MG63 (cell line): Measurements from ENCODE around the gene NDRG3. TPM values are rescaled to one million over a fixed set of nuclear protein-coding genes. Genes with fewer than 3 reads are reported as not detected.
A peak's percentile ranks its signal among the peaks of the same experiment; 100 is the strongest.
"Not testable (repeated sequence)": the region's sequence is repeated elsewhere in the genome, so short reads cannot be mapped to it uniquely, and the experiment has no call there.

Experiments
- DNase-seq: peaks from one replicate; pipeline ENCODE4 v3.0.0-alpha.2; 2020
- H3K27me3 ChIP-seq: fragments of 250-450 bp; sonication (Bioruptor Pico); 2 replicates; pipeline ENCODE4 v1.5.1; 2020; ENCODE audit warnings: mild to moderate bottlenecking, moderate library complexity
- H3K36me3 ChIP-seq: fragments of 250-450 bp; sonication (Bioruptor Pico); 2 replicates; pipeline ENCODE4 v1.5.1; 2020; ENCODE audit warnings: mild to moderate bottlenecking, moderate library complexity
- H3K4me3 ChIP-seq: fragments of 250-450 bp; sonication (Bioruptor Pico); 2 replicates; pipeline ENCODE4 v1.5.1; 2020; ENCODE audit warnings: mild to moderate bottlenecking, moderate library complexity
- H3K9me3 ChIP-seq: fragments of 250-450 bp; sonication (Bioruptor Pico); 2 replicates; pipeline ENCODE4 v1.5.1; 2020; ENCODE audit warnings: mild to moderate bottlenecking, moderate library complexity
- total RNA-seq: library from RNA; depleted of rRNA; stranded (reverse); fragments of >200 nt; shearing (Covaris generic); gene quantifications from 2 replicates; pipeline ENCODE4 v1.2.3, GENCODE V29; 2014; ENCODE audit warnings: low replicate concordance

The NDRG3 gene
- total RNA-seq, 1 experiment from 2014 or later = 59.5 TPM

GRCh38 chr20:36677422-36677771 is 68.5 kb downstream of the NDRG3 start:
- Histone ChIP-seq H3K36me3 (peaks cover 21% of the 10 kb centered on the region), H3K27me3 (no peaks in the 10 kb centered on the region), H3K9me3 (no peaks in the 10 kb centered on the region), H3K4me3 (no peak overlapping the region)
- no peak for DNase-seq

GRCh38 chr20:36676701-36677421 is 69.0 kb downstream of the NDRG3 start:
- Histone ChIP-seq H3K27me3 (no peaks in the 10 kb centered on the region), H3K36me3 (peaks cover 18% of the 10 kb centered on the region), H3K9me3 (no peaks in the 10 kb centered on the region), H3K4me3 (no peak overlapping the region)
- peak; percentile 2 for DNase-seq

GRCh38 chr20:36675545-36675944 is 70.3 kb downstream of the NDRG3 start:
- H3K4me3 ChIP-seq, H3K9me3 ChIP-seq, DNase-seq, H3K27me3 ChIP-seq: not testable (repeated sequence)
- H3K36me3 ChIP-seq = peaks cover 17% of the 10 kb centered on the region

- H3K9me3 ChIP-seq = no peaks in the 10 kb centered on the region
- H3K4me3 ChIP-seq = no peak overlapping the region
- H3K27me3 ChIP-seq = no peaks in the 10 kb centered on the region
- no peak for DNase-seq
- peaks cover 3% of the 10 kb centered on the region; the same call in 1 of the 2 replicates for H3K36me3 ChIP-seq
These were observed 72.9 kb downstream of the NDRG3 start for GRCh38 chr20:36672991-36673390.

- Histone ChIP-seq H3K9me3 (no peaks in the 10 kb centered on the region), H3K4me3 (no peak overlapping the region), H3K27me3 (no peaks in the 10 kb centered on the region), H3K36me3 (peaks cover under 1% of the 10 kb centered on the region; the same call in 1 of the 2 replicates)
- no peak for DNase-seq
These were observed 75.1 kb downstream of the NDRG3 start for GRCh38 chr20:36670665-36671357.

GRCh38 chr20:36666181-36666740 is 79.6 kb downstream of the NDRG3 start:
- Histone ChIP-seq H3K27me3 (no peaks in the 10 kb centered on the region), H3K9me3 (no peaks in the 10 kb centered on the region), H3K4me3 (no peak overlapping the region), H3K36me3 (peaks cover 14% of the 10 kb centered on the region)
- DNase-seq = no peak

GRCh38 chr20:36663031-36663430 is 82.9 kb downstream of the NDRG3 start:
- no peak for DNase-seq
- Histone ChIP-seq H3K27me3 (no peaks in the 10 kb centered on the region), H3K36me3 (peaks cover 17% of the 10 kb centered on the region), H3K9me3 (no peaks in the 10 kb centered on the region), H3K4me3 (no peak overlapping the region)

GRCh38 chr20:36658300-36658699 is 87.6 kb downstream of the NDRG3 start:
- Histone ChIP-seq H3K9me3 (no peaks in the 10 kb centered on the region), H3K36me3 (peaks cover 4% of the 10 kb centered on the region; the same call in 1 of the 2 replicates), H3K27me3 (no peaks in the 10 kb centered on the region), H3K4me3 (no peak overlapping the region)
- DNase-seq = no peak

- Histone ChIP-seq H3K4me3 (no peak overlapping the region), H3K9me3 (no peaks in the 10 kb centered on the region), H3K36me3 (peaks cover 8% of the 10 kb centered on the region; the same call in 1 of the 2 replicates), H3K27me3 (no peaks in the 10 kb centered on the region)
- DNase-seq = no peak
These were observed 89.2 kb downstream of the NDRG3 start for GRCh38 chr20:36656733-36657132.

- no peaks in the 10 kb centered on the region for H3K27me3 ChIP-seq
- H3K9me3 ChIP-seq = no peaks in the 10 kb centered on the region
- no peak for DNase-seq
- no peak overlapping the region for H3K4me3 ChIP-seq
- H3K36me3 ChIP-seq = peaks cover 4% of the 10 kb centered on the region; the same call in 1 of the 2 replicates
These were observed 90.9 kb downstream of the NDRG3 start for GRCh38 chr20:36655004-36655403.

GRCh38 chr20:36654506-36654905 is 91.4 kb downstream of the NDRG3 start:
- Histone ChIP-seq H3K4me3 (no peak overlapping the region), H3K9me3 (no peaks in the 10 kb centered on the region), H3K36me3 (peaks cover 4% of the 10 kb centered on the region; the same call in 1 of the 2 replicates), H3K27me3 (no peaks in the 10 kb centered on the region)
- no peak for DNase-seq

GRCh38 chr20:36653456-36653855 is 92.4 kb downstream of the NDRG3 start:
- Histone ChIP-seq H3K4me3 (no peak overlapping the region), H3K27me3 (no peaks in the 10 kb centered on the region), H3K9me3 (no peaks in the 10 kb centered on the region), H3K36me3 (peaks cover 4% of the 10 kb centered on the region; the same call in 1 of the 2 replicates)
- no peak for DNase-seq

GRCh38 chr20:36647196-36648121 is 98.4 kb downstream of the NDRG3 start:
- no peak for DNase-seq
- Histone ChIP-seq H3K4me3 (no peak overlapping the region), H3K9me3 (no peaks in the 10 kb centered on the region), H3K27me3 (no peaks in the 10 kb centered on the region), H3K36me3 (no peaks in the 10 kb centered on the region; the same call in 1 of the 2 replicates)

GRCh38 chr20:36646678-36647077 is 99.2 kb downstream of the NDRG3 start:
- H3K4me3 ChIP-seq = no peak overlapping the region
- no peak for DNase-seq
- no peaks in the 10 kb centered on the region for H3K27me3 ChIP-seq
- H3K9me3 ChIP-seq = no peaks in the 10 kb centered on the region
- no peaks in the 10 kb centered on the region for H3K36me3 ChIP-seq

GRCh38 chr20:36645998-36646397 is 99.9 kb downstream of the NDRG3 start, which contains the start of gene SLA2:
Gene SLA2, minus strand, starts transcription at chr20:36646196. Its CDS starts 4,861 bp downstream, at chr20:36641335.
- Histone ChIP-seq H3K4me3 (no peak within 1 kb of the TSS), H3K27me3 (no peaks in the 10 kb centered on the region), H3K9me3 (no peaks in the 10 kb centered on the region), H3K36me3 (no peaks in the 10 kb centered on the region)
- DNase-seq = no peak

GRCh38 chr20:36645353-36645752 is 100.5 kb downstream of the NDRG3 start:
- Histone ChIP-seq H3K36me3 (no peaks in the 10 kb centered on the region), H3K9me3 (no peaks in the 10 kb centered on the region), H3K4me3 (no peak overlapping the region), H3K27me3 (no peaks in the 10 kb centered on the region)
- DNase-seq = no peak
